Stimulated activated naive CD8-positive, alpha-beta T cell treated with anti-CD3 and anti-CD28 coated beads, Interleukin-15, Interleukin-2, amounts not matched to agents 100 ng/mL and 50 ng/mL, for 24 hours (primary cell): ENCODE results near the gene MAK.
"Not testable (repeated sequence)": the region's sequence is repeated elsewhere in the genome, so short reads cannot be mapped to it uniquely, and the experiment has no call there.

Experiments used
- H3K27ac Mint-ChIP-seq: one replicate; pipeline ENCODE4 v1.8.0; 2021; ENCODE audit warnings: mild to moderate bottlenecking, mixed read lengths
- H3K27me3 Mint-ChIP-seq: one replicate; pipeline ENCODE4 v1.8.0; 2021; ENCODE audit warnings: mixed read lengths
- H3K36me3 Mint-ChIP-seq: one replicate; pipeline ENCODE4 v1.8.0; 2021; ENCODE audit warnings: low read depth, mixed read lengths
- H3K4me1 Mint-ChIP-seq: one replicate; pipeline ENCODE4 v1.8.0; 2021; ENCODE audit warnings: low read depth, mixed read lengths
- H3K4me3 Mint-ChIP-seq: one replicate; pipeline ENCODE4 v1.8.0; 2021; ENCODE audit warnings: mild to moderate bottlenecking, mixed read lengths
- H3K9me3 Mint-ChIP-seq: one replicate; pipeline ENCODE4 v1.8.0; 2021; ENCODE audit warnings: mixed read lengths

The MAK gene

DNA sequence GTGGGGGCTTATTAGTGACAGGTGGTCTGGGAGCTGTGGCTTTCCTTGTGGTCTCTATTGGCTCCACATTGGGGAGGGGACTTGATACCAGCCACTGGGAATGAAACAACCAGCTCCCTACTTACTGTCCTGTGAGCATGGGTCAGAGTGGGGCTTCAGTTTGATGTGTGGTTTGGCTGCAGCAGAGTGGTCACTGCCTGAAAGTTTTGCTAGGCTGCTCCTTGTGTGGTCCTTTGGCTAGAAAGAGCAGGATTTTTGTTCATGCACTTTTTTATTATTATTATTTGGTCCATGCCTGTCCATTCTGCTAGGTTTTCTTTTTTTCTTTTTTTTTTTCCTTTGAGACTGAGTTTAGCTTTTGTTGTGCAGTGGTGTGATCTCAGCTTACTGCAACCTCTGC is 98.3 kb downstream of the MAK start:
- peaks cover 6% of the 10 kb centered on the region for H3K36me3 Mint-ChIP-seq
- no peaks in the 10 kb centered on the region for H3K4me1 Mint-ChIP-seq
- no peaks in the 10 kb centered on the region for H3K27me3 Mint-ChIP-seq
- no peak overlapping the region for H3K27ac Mint-ChIP-seq
- no peak overlapping the region for H3K4me3 Mint-ChIP-seq
- no peaks in the 10 kb centered on the region for H3K9me3 Mint-ChIP-seq

DNA sequence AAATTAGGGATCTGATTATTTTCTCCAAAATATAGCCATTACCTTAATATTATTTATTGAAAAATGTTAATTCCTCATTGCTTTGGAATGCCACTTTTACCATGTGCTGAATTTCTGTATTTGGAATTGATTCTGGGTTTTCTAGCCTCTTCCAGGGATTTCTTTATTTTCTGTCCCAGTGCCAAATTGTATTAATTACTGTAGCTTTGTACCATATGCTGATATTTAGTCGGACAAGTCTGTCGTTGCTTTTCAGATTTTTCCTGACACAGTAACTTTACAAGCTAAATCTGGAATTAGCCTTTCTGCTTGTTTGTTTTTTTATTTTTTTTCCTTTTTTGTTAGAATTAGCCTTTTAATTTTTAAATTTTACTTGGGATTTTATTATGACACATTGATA is 101.6 kb downstream of the MAK start:
- H3K27ac Mint-ChIP-seq: no peak overlapping the region
- peaks cover 14% of the 10 kb centered on the region for H3K36me3 Mint-ChIP-seq
- H3K4me3 Mint-ChIP-seq: no peak overlapping the region
- no peaks in the 10 kb centered on the region for H3K4me1 Mint-ChIP-seq
- H3K27me3 Mint-ChIP-seq: no peaks in the 10 kb centered on the region
- H3K9me3 Mint-ChIP-seq: no peaks in the 10 kb centered on the region

DNA sequence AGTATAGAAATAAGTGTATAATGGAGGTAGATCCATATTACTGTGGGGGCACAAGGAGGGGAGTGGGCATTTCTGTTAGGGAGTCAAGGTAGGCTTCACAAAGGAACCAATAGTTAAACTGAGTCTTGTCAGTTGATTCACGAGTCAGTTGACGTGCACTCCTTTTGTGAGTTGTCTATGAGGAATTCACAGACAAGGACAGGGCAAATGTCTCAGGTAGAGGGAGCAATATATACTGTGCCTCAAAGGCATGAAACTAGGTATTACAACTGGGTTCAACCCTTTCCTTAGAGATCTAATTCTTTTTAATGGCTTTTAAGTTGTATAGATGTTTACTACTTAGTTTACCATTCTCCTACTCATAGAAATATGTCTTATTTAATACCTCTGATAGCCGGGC is 104.5 kb downstream of the MAK start:
- Mint-ChIP-seq H3K4me1 (no peaks in the 10 kb centered on the region), H3K4me3 (no peak overlapping the region), H3K27me3 (no peaks in the 10 kb centered on the region), H3K36me3 (peaks cover 22% of the 10 kb centered on the region), H3K9me3 (no peaks in the 10 kb centered on the region), H3K27ac (no peak overlapping the region)

DNA sequence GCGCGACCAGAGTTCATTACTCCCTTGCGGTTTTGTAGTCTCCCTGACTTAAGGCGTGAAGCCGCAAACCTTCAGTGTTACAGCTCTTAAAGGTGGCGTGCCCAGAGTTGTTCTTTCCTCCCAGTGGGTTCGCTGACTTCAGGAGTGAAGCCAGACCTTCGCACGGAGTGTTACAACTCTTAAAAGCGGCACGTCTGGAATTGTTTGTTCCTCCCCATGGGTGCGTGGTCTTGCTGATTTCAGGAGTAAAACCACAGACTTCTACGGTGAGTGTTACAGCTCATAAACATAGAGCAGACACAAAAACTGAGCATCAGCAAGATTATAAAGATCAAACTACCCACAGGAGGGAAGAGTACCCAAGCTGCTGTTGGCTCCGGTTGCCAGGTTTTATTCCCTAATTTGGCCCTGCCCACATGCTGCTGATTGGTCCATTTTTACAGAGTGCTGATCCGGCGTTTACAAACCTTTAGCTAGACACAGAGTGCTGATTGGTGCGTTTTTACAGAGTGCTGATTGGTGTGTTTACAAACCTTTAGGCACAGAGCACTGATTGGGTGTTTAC is 105.1 kb downstream of the MAK start:
- no peaks in the 10 kb centered on the region for H3K9me3 Mint-ChIP-seq
- no peaks in the 10 kb centered on the region for H3K4me1 Mint-ChIP-seq
- H3K27me3 Mint-ChIP-seq: no peaks in the 10 kb centered on the region
- no peak overlapping the region for H3K27ac Mint-ChIP-seq
- no peak overlapping the region for H3K4me3 Mint-ChIP-seq
- H3K36me3 Mint-ChIP-seq: peaks cover 19% of the 10 kb centered on the region

DNA sequence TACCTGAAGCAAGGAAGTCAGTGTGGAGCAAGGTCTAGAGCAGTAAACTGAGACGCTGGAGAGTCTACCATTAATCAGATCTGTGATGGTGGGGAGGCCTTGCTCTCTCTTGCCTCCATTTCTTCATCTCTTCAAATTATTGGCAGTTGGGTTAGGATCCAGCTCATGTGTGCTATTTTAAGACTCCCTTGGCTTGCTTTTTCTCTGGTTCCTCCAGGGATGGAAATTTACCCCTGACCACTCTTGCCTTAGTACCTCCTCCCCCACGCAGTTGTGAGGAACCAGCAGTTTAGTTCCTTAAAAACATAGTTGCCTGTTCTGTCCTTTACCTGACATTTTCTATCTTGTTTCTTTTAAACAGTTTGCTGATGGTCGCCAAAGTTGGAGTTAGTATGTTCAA is 108.1 kb downstream of the MAK start:
- Mint-ChIP-seq H3K9me3 (no peaks in the 10 kb centered on the region), H3K27me3 (no peaks in the 10 kb centered on the region), H3K4me1 (peaks cover 17% of the 10 kb centered on the region), H3K27ac (no peak overlapping the region), H3K36me3 (peaks cover 34% of the 10 kb centered on the region), H3K4me3 (no peak overlapping the region)

DNA sequence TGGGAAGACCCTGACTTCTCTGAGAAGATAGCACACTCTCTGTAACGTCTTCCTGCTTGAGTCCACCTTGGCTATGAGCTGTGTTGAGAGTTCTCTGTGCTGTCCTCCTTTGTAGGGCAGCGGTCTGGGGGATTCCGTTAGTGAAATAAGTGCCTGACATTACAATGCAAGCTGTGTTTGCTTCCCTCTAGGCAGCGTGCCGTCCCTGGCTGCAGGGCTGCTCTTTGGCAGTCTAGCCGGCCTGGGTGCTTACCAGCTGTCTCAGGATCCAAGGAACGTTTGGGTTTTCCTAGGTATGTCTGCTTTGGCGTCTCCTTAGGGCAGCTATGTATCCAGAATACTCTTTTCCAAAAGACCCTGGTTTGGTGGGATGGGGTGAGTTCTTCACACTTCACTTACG is 112.6 kb downstream of the MAK start:
- no peak overlapping the region for H3K4me3 Mint-ChIP-seq

DNA sequence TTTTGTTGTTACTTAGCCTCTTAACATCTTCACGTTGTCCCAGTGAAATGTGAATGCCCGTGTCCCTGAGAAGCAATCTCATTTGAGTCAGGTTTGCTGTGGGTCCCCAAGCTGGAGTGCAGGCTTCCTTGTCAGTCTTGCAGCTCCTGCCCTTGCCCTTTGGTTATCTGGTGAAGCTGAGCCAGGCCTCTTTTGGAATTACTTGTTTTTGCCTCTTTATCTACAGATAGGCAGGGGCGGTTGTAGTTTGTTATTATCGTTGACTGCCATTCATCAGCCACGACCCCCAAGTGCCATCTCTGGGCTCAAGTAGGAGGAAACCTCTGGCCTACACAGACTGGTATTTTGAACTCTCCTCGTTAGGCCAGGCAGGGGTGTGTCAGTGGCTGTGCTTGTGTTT is 113.3 kb downstream of the MAK start:
- no peaks in the 10 kb centered on the region for H3K27me3 Mint-ChIP-seq
- H3K9me3 Mint-ChIP-seq: no peaks in the 10 kb centered on the region
- H3K36me3 Mint-ChIP-seq: peaks cover 20% of the 10 kb centered on the region
- no peak overlapping the region for H3K27ac Mint-ChIP-seq
- H3K4me3 Mint-ChIP-seq: no peak overlapping the region
- H3K4me1 Mint-ChIP-seq: peaks cover 50% of the 10 kb centered on the region

More for the DNA sequence above, 112.6 kb downstream of the MAK start:
- Mint-ChIP-seq H3K36me3 (peaks cover 27% of the 10 kb centered on the region), H3K4me1 (peaks cover 50% of the 10 kb centered on the region), H3K9me3 (no peaks in the 10 kb centered on the region), H3K27me3 (no peaks in the 10 kb centered on the region), H3K27ac (no peak overlapping the region)

DNA sequence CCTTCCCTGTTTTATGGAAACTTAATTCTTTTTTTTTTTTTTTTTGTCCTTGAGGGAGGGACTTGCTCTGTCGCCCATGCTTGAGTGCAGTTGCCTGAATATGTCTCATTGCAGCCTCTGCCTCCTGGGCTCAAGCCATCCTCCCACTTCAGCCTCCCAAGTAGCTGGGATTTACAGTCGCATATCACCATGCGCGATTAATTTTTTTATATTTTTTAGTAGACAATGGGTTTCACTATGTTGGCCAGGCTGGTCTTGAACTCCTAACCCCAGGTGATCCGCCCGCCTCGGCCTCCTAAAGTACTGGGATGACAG is 114.8 kb downstream of the MAK start:
- no peaks in the 10 kb centered on the region for H3K27me3 Mint-ChIP-seq
- H3K36me3 Mint-ChIP-seq: peaks cover 19% of the 10 kb centered on the region
- H3K4me3 Mint-ChIP-seq: peak overlapping the region; percentile 93
- H3K27ac Mint-ChIP-seq: peak overlapping the region; percentile 87
- no peaks in the 10 kb centered on the region for H3K9me3 Mint-ChIP-seq
- peaks cover 58% of the 10 kb centered on the region for H3K4me1 Mint-ChIP-seq

DNA sequence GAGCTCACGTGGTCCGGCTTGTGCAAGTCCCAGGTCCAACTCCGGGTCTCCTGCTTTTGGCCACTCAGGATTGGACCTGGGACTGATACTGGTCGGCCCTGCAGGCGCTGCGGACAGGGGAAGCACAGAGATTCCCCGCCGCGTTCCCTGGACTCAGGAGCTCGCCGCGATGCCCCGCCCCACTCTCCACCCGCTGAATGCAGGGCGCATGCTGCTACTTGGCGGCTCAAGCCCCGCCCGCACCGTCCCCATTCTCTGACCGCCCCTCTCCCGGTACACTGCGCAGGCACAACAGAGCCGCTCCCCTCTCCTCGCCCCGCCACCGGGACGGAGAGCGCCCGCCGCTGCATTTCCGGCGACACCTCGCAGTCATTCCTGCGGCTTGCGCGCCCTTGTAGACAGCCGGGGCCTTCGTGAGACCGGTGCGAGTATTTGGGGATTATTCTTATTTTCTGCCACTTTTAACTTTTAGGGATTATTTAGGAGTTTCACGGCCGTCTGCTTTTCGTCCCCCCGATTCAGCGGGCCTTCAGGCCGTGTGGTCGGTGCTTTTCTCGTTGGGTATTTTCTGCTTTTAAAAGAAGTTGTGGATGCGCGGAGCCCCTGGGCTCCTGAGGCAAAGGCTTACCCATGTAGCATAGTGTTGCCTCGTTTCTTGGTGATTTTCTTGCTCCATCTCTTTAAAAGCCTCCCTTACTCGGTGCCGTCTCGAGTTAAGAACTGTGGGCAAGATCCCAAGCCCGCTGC is 115.3 kb downstream of the MAK start, which contains the start of gene TMEM14C:
Gene TMEM14C (plus strand): TSS at position 251 of the 747 bp plus-strand sequence. CDS start 1,544 bp downstream, outside the sequence.
- Mint-ChIP-seq H3K4me3 (peak within 1 kb of the TSS; percentile 93), H3K27me3 (no peaks in the 10 kb centered on the region), H3K27ac (peak within 1 kb of the TSS; percentile 87), H3K36me3 (peaks cover 15% of the 10 kb centered on the region), H3K9me3 (no peaks in the 10 kb centered on the region), H3K4me1 (peaks cover 57% of the 10 kb centered on the region)

DNA sequence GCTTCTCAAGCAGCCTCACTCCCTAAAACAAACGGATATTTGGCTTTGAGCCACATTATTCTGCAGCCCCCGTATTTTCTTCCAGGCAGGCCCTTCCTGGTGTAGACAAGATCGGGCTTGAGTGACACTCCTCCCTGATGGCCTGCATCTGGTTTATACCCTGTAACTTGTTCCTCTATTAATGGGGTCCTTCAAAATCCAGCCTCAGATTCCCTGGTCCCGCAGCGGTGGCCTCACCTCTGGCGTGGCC is 115.8 kb downstream of the MAK start:
- H3K4me3 Mint-ChIP-seq: peak overlapping the region; percentile 93
- H3K27ac Mint-ChIP-seq: peak overlapping the region; percentile 87
- H3K4me1 Mint-ChIP-seq: peaks cover 54% of the 10 kb centered on the region
- H3K36me3 Mint-ChIP-seq: peaks cover 12% of the 10 kb centered on the region
- H3K27me3 Mint-ChIP-seq: no peaks in the 10 kb centered on the region
- no peaks in the 10 kb centered on the region for H3K9me3 Mint-ChIP-seq

DNA sequence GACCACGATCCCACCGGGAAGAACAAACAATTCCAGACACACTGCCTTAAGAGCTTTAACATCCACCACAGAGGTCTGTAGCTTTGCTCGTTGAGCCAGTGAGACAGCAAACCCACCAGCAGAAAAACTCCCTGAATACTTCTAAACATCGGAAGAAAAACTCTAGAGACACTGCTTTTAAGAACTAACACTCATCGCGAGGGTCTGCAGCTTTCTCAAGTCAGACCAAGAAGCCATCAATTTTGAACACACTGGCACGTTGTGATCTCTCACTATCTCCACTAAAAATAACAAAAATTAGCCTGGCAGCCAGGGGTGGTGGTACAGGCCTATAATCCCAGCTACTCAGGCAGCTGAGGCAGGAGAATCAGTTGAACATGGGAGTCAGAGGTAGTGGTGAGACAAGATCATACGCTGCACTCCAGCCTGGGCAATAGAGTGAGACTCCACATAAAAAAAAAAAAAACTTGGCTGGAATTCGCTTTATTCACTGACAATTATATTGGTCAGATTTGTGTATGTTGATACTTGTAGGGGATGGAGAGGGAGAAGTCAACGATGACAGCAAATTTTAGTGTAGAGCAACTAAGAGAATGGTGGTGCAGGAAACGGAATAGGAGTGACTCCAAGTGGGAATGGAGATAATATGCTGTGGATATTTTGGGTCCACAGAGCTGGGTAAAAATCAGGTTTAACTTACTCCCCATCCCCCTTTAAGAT is 116.3 kb downstream of the MAK start:
- no peaks in the 10 kb centered on the region for H3K27me3 Mint-ChIP-seq
- peak overlapping the region; percentile 87 for H3K27ac Mint-ChIP-seq
- H3K9me3 Mint-ChIP-seq: no peaks in the 10 kb centered on the region
- H3K4me3 Mint-ChIP-seq: peak overlapping the region; percentile 93
- H3K36me3 Mint-ChIP-seq: peaks cover 10% of the 10 kb centered on the region
- H3K4me1 Mint-ChIP-seq: peaks cover 52% of the 10 kb centered on the region

DNA sequence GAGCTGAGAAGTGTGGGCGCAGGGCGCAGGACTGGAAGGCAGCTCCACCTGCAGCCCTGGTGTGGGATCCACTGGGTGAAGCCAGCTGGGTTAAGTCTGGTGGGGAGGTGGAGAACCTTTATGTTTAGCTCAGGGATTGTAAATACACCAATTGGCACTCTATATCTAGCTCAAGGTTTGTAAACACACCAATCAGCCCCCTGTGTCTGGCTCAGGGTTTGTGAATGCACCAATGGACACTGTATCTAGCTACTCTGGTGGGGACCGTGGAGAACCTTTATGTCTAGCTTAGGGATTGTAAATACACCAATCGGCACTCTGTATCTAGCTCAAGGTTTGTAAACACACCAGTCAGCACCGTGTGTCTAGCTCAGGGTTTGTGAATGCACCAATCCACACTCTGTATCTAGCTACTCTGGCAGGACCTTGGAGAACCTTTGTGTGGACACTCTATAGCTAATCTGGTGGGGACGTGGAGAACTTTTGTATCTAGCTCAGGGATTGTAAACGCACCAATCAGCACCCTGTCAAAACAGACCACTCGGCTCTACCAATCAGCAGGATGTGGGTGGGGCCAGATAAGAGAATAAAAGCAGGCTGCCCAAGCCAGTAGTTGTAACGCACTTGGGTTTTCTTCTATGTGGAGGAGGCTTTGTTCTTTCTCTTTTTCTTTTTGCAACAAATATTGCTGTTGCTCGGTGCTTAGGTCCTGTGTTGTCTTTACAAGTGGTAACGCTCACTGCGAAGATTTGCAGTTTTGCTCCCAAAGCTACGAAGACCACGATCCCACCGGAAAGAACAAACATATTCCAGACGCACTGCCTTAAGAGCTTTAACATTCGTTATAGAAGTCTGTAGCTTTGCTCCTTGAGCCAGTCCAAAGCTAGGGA is 117.1 kb downstream of the MAK start:
- H3K9me3 Mint-ChIP-seq, H3K36me3 Mint-ChIP-seq, H3K27me3 Mint-ChIP-seq: not testable (repeated sequence)
- Mint-ChIP-seq H3K4me3 (peak overlapping the region; percentile 93), H3K4me1 (peaks cover 47% of the 10 kb centered on the region), H3K27ac (peak overlapping the region; percentile 87)

DNA sequence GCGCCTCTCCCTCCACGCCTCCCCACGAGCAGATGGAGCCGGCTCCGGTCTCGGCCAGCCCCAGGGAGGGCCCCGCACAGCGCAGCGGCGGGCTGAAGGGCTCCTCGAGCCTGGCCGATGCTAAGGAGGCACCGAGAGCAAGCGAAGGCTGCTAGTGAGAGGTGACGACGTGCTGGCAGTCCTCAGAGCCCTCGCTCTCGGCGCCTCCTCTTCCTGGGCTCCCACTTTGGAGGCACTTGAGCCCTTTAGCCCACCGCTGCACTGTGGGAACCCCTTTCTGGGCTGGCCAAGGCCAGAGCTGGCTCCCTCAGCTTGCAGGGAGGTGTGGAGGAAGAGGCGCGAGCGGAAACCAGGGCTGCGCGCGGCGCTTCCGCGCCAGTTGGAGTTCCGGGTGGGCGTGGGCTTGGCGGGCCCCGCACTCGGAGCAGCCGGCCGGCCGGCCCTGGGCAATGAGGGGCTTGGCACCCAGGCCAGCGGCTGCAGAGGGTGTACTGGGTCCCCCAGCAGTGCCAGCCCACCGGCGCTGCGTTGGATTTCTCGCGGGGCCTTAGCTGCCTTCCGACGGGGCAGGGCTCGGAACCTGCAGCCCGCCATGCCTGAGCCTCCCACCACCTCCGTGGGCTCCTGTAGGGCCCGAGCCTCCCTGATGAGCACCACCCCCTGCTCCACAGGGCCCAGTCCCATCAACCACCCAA is 117.9 kb downstream of the MAK start:
- Mint-ChIP-seq H3K4me1 (peaks cover 43% of the 10 kb centered on the region), H3K27me3 (no peaks in the 10 kb centered on the region), H3K4me3 (peak overlapping the region; percentile 93), H3K36me3 (peaks cover 4% of the 10 kb centered on the region), H3K27ac (peak overlapping the region; percentile 87), H3K9me3 (no peaks in the 10 kb centered on the region)

DNA sequence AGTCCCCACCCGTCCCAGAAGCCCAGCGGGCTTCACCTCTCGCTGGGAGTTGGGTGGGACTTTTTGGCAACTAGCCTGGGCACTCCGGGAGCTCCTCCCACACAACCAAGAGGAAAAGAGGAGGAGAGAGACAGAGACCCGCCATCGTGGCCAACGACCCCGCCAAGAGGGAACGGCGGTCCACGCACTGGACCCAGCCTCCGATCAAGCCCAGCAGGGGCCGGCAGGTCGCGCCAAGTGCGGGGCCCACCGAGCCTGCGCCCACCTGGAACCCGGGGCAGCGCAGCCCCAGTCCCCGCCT is 118.4 kb downstream of the MAK start:
- peak overlapping the region; percentile 80 for H3K27ac Mint-ChIP-seq
- H3K27me3 Mint-ChIP-seq: no peaks in the 10 kb centered on the region
- peaks cover 40% of the 10 kb centered on the region for H3K4me1 Mint-ChIP-seq

More for the DNA sequence above, 118.4 kb downstream of the MAK start:
- peak overlapping the region; percentile 93 for H3K4me3 Mint-ChIP-seq
- H3K36me3 Mint-ChIP-seq: no peaks in the 10 kb centered on the region
- H3K9me3 Mint-ChIP-seq: no peaks in the 10 kb centered on the region
